ENCODE measurements around the gene PPP6R3.

- TF ChIP-seq CTCF (IDR thresholded peaks at IDR 0.05) (no peak), POLR2A (IDR thresholded peaks at IDR 0.05) (no peak)
Measured at GRCh38 chr11:68425866-68426380, 34.6 kb upstream of the PPP6R3 start.

Data from vagina (tissue), 2 donors.